HCT116 (cell line): ENCODE measurements around the gene COPZ1. TPM values are rescaled to one million over a fixed set of nuclear protein-coding genes. Genes with fewer than 3 reads are reported as not detected.

ENCODE experiments used
- ATAC-seq: fragments of 200-7000 bp; cut with Tn5 transposase; 2 replicates; pipeline ENCODE4 v1.9.1; 2020; ENCODE audit warnings: mild to moderate bottlenecking, moderate library complexity
- BruUV-seq: library from RNA; stranded (reverse); fragments of 400-500 nt; replicated peaks from 2 replicates; lab custom pipeline; 2021; lab: Mats Ljungman, UMichigan
- CTCF ChIA-PET: fragments of 300-600 bp; sonication (Branson Sonifier 250); formaldehyde crosslinking; loops from one replicate; lab custom pipeline; 2021; ENCODE audit warnings: antibody characterized with exemption; lab: Charles Lee
- POLR2A ChIA-PET: fragments of 300-600, 350-600 bp; sonication (Branson Sonifier 250); formaldehyde crosslinking; loops from one replicate; lab custom pipeline; 2021; ENCODE audit warnings: antibody characterized with exemption; lab: Charles Lee
- RAD21 ChIA-PET, 2 experiments: fragments of 300-600 bp; sonication (Branson Sonifier 250); formaldehyde crosslinking; loops; one replicate each; lab custom pipeline; 2023; ENCODE audit warnings: low total read pairs in 2 of 2; ENCODE audit not compliant: uncharacterized antibody in 2 of 2, unreplicated experiment in 2 of 2, low non-redundant PET in 1 of 2; lab: Charles Lee
- DNase-seq: peaks from one replicate; pipeline ENCODE4 v3.0.0-alpha.2; 2010; ENCODE audit warnings: low read depth, low spot score
- H2AFZ ChIP-seq: fragments of 200-600 bp; shearing (Covaris generic), sonication (generic); 2 replicates; pipeline ENCODE4 v1.6.1; 2017; ENCODE audit warnings: low read depth, mixed run types, mixed read lengths, antibody characterized with exemption, low read length; ENCODE audit not compliant: poor library complexity, severe bottlenecking
- H3K27ac ChIP-seq: 2 replicates; pipeline ENCODE4 v1.5.1; 2012; ENCODE audit warnings: low read depth, low read length
- H3K27me3 ChIP-seq: fragments of 200-600 bp; sonication (generic); 2 replicates; pipeline ENCODE4 v1.6.1; 2016; ENCODE audit warnings: mixed run types, low read length, mixed read lengths; ENCODE audit not compliant: insufficient read depth
- H3K36me3 ChIP-seq, 2 experiments: fragments of 200-500 bp in 1 of 2; fragments of 200-600 bp in 1 of 2; sonication (Bioruptor generic) in 1 of 2; sonication (generic) in 1 of 2; 2 replicates each; pipeline versions ENCODE4 v1.5.1 to v1.6.1; 2014 to 2016; ENCODE audit warnings: low read length in 2 of 2, inconsistent platforms in 1 of 2, mixed read lengths in 1 of 2, mixed run types in 1 of 2; ENCODE audit not compliant: insufficient read depth in 2 of 2, control insufficient read depth in 1 of 2
- H3K4me1 ChIP-seq, 2 experiments: fragments of 200-600 bp in 1 of 2; sonication (generic) in 1 of 2; 2 replicates each; pipeline versions ENCODE4 v1.5.1 to v1.6.1; 2012 to 2017; ENCODE audit warnings: low read length in 2 of 2, inconsistent platforms in 1 of 2, mild to moderate bottlenecking in 1 of 2, mixed read lengths in 1 of 2, mixed run types in 1 of 2, moderate library complexity in 1 of 2; ENCODE audit not compliant: insufficient read depth in 2 of 2, control insufficient read depth in 1 of 2
- H3K4me2 ChIP-seq: fragments of 200-600 bp; sonication (generic); 2 replicates; pipeline ENCODE4 v1.6.1; 2017; ENCODE audit warnings: mixed run types, low read length, mixed read lengths
- H3K4me3 ChIP-seq, 2 experiments: fragments of 200-600 bp in 1 of 2; sonication (generic) in 1 of 2; replicated peaks in 1 of 2; 2 replicates each; pipeline ENCODE4 v1.5.1; 2011 to 2016; ENCODE audit warnings: low read length in 2 of 2, control low read depth in 1 of 2, low read depth in 1 of 2, mild to moderate bottlenecking in 1 of 2, mixed read lengths in 1 of 2, mixed run types in 1 of 2
- H3K79me2 ChIP-seq: fragments of 200-600 bp; sonication (generic); 2 replicates; pipeline ENCODE4 v1.6.1; 2017; ENCODE audit warnings: mild to moderate bottlenecking, mixed run types, low read length, moderate library complexity, mixed read lengths; ENCODE audit not compliant: insufficient read depth
- H3K9ac ChIP-seq: fragments of 200-600 bp; sonication (generic); 2 replicates; pipeline ENCODE4 v1.6.1; 2016; ENCODE audit warnings: low read length, mixed read lengths
- H3K9me2 ChIP-seq: fragments of 200-600 bp; sonication (generic), shearing (Covaris generic); 2 replicates; pipeline ENCODE4 v1.6.1; 2017; ENCODE audit warnings: mixed run types, mild to moderate bottlenecking, moderate library complexity; ENCODE audit not compliant: insufficient read depth
- H3K9me3 ChIP-seq, 2 experiments: fragments of 200-500 bp in 1 of 2; fragments of 200-600 bp in 1 of 2; sonication (Bioruptor generic) in 1 of 2; sonication (generic) in 1 of 2; 2 replicates each; pipeline ENCODE4 v1.6.1; 2014 to 2017; ENCODE audit warnings: low read length in 2 of 2, mixed read lengths in 2 of 2, inconsistent platforms in 1 of 2, low read depth in 1 of 2, mild to moderate bottlenecking in 1 of 2, mixed run types in 1 of 2, moderate library complexity in 1 of 2; ENCODE audit not compliant: control insufficient read depth in 1 of 2, insufficient read depth in 1 of 2
- H4K20me1 ChIP-seq: fragments of 200-600 bp; sonication (generic), shearing (Covaris generic); 2 replicates; pipeline ENCODE4 v1.6.1; 2017; ENCODE audit warnings: mixed run types, mild to moderate bottlenecking, moderate library complexity; ENCODE audit not compliant: insufficient read depth
- CBX3 ChIP-seq: IDR thresholded peaks from 2 replicates; pipeline ENCODE4 v1.6.1; 2012; ENCODE audit warnings: low read depth
- EZH2phosphoT487 ChIP-seq: fragments of 200-600 bp; IDR thresholded peaks from 2 replicates; pipeline ENCODE4 v1.6.1; 2018; ENCODE audit warnings: antibody characterized with exemption, borderline replicate concordance
- POLR2AphosphoS5 ChIP-seq: IDR thresholded peaks from 2 replicates; pipeline ENCODE4 v1.6.1; 2011; ENCODE audit warnings: mild to moderate bottlenecking, low read depth, low read length, moderate library complexity
- RAD21 ChIP-seq: IDR thresholded peaks from 2 replicates; pipeline ENCODE4 v1.6.1; 2012; ENCODE audit warnings: low read depth, mild to moderate bottlenecking
- TCF7L2 ChIP-seq: IDR thresholded peaks from 2 replicates; pipeline ENCODE4 v1.7.0; 2011; ENCODE audit warnings: borderline replicate concordance, inconsistent platforms; ENCODE audit not compliant: insufficient read depth, insufficient read length; ENCODE audit errors: extremely low read depth
- ZFX ChIP-seq: fragments of 450-650 bp; IDR thresholded peaks from 2 replicates; pipeline ENCODE4 v1.6.1; 2017
- intact Hi-C: fragments of 100-400 bp; cut with micrococcal nuclease; formaldehyde crosslinking; loops from 2 replicates; pipeline ENCODE4 v1.10.0; 2022
- total RNA-seq: library from RNA; stranded (reverse); gene quantifications from one replicate; pipeline ENCODE4 v1.2.1, GENCODE V29; 2021; ENCODE audit not compliant: unreplicated experiment

Gene COPZ1
- total RNA-seq, 1 experiment from 2014 or later = 191 TPM

DNA sequence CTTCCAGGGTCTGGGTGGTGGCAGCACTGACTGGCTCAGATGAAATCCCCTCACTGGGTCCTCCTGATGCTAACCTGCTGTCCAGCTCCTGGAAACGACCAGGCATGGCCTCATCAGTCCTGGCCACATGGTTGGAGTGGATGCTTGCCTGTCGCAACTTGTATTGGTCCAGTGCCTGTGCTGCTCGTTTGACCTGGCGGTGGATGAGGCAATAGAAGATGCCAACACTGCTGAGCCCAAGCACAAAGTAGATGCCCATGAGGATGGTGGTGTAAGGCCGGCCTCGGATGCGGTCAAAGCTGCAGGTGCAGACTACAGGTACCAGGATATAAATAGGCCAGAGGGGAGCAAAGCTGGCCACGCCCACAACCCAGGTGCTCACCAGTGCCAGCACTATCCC, 38.1 kb downstream of the COPZ1 start:
- POLR2A ChIA-PET = interaction anchor here (1.0 kb wide), 1 partner anchor 83 kb away, joined by 3 read pairs; the partner anchor contains the start of genes CBX5 and HNRNPA1
- no peak overlapping the region for H3K9ac ChIP-seq
- RAD21 ChIA-PET = no interaction called here
- H2AFZ ChIP-seq = no peak overlapping the region
- peaks cover 20 to 28% of the 10 kb centered on the region in 2 experiments for H3K4me1 ChIP-seq
- no TSS peak for BruUV-seq
- H4K20me1 ChIP-seq = no peaks in the 10 kb centered on the region
- H3K79me2 ChIP-seq = no peaks in the 10 kb centered on the region
- H3K4me3 ChIP-seq = no peak overlapping the region
- no peaks in the 10 kb centered on the region for H3K36me3 ChIP-seq
- intact Hi-C loops = loop anchor here (5.0 kb wide), 1 partner anchor 36 kb away; the partner anchor contains the start of gene COPZ1
- no peaks in the 10 kb centered on the region for H3K27me3 ChIP-seq
- TF ChIP-seq POLR2AphosphoS5 (no peak), ZFX (no peak), TCF7L2 (no peak), EZH2phosphoT487 (no peak), RAD21 (no peak)
- no peaks in the 10 kb centered on the region for H3K9me2 ChIP-seq
- H3K4me2 ChIP-seq = no peak overlapping the region
- CTCF ChIA-PET = interaction anchor here (0.9 to 2.0 kb wide), 4 partner anchors 16 to 143 kb away, joined by 3 to 6 read pairs (median 6); partner anchors contain the start of gene COPZ1
- H3K9me3 ChIP-seq = no peaks in the 10 kb centered on the region
- H3K27ac ChIP-seq = no peak overlapping the region
- no peak for ATAC-seq
- DNase-seq = no peak

DNA sequence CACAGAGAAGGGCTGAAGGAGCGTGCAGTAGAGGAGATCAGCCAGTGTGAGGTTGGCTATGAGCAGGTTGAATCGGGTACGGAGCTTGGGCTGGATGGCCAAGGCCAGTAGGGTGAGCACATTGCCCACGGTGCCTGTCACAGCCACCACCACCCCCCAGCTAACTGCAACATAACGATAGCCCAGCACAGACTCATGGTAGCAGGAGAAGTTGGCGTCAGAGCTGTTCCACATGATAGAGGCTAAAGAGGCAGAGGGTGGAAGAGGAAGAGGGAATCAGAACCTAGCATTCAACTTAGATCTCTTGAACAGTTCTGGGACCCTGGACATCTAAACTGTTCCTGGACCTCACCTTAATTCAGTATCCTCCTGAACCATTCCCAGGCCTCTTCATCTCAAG, 38.7 kb downstream of the COPZ1 start:
- no peak overlapping the region for H3K9ac ChIP-seq
- no peak overlapping the region for H3K4me3 ChIP-seq
- no TSS peak for BruUV-seq
- ChIA-PET POLR2A (interaction anchor here (1.0 kb wide), 1 partner anchor 84 kb away, joined by 3 read pairs; the partner anchor contains the start of genes CBX5 and HNRNPA1), CTCF (interaction anchor here (0.9 to 2.0 kb wide), 3 partner anchors 16 to 143 kb away, joined by 3 to 6 read pairs (median 5); no protein-coding TSS in a partner anchor), RAD21 (no interaction called here)
- intact Hi-C loops = loop anchor here (5.0 kb wide), 1 partner anchor 36 kb away; the partner anchor contains the start of gene COPZ1
- peaks cover 14 to 27% of the 10 kb centered on the region in 2 experiments; a peak in 3 of 4 replicates for H3K4me1 ChIP-seq
- ATAC-seq (no peak), DNase-seq (no peak)
- no peaks in the 10 kb centered on the region for H4K20me1 ChIP-seq
- H3K27me3 ChIP-seq = no peaks in the 10 kb centered on the region
- H3K9me2 ChIP-seq = no peaks in the 10 kb centered on the region
- TF ChIP-seq CBX3 = no peak
- no peaks in the 10 kb centered on the region for H3K9me3 ChIP-seq
- no peak overlapping the region for H3K27ac ChIP-seq
- no peaks in the 10 kb centered on the region for H3K79me2 ChIP-seq
- no peaks in the 10 kb centered on the region for H3K36me3 ChIP-seq
- H3K4me2 ChIP-seq = no peak overlapping the region
- H2AFZ ChIP-seq = no peak overlapping the region
